Measurements from ENCODE around the gene ST3GAL3.

DNA sequence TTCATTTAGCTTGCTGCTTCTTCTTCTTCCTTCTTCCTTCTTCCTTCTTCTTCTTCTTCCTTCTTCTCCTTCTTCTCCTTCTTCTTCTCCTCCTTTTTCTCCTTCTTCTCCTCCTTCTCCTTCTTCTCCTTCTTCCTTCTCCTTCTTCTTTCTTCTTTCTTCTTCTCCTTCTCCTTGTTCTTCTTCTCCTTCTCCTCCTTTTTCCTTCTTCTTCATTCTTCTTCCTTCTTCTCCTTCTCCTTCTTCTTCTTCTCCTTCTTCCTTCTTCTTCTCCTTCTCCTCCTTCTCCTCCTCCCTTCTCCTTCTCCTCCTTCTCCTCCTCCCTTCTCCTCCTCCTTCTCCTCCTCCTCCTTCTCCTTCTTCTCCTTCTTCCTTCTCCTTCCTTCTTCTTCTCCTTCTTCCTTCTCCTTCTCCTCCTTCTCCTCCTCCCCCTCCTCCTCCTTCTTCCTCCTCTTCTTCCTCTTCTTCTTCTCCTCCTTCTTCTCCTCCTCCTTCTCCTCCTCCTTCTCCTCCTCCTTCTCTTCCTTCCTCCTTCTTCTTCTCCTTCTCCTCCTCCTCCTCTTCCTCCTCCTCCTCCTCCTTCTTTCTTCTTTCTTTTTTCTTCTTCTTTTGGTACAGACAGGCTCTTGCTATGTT is 110.1 kb downstream of the ST3GAL3 start:
- TF ChIP-seq, protein P1, sequence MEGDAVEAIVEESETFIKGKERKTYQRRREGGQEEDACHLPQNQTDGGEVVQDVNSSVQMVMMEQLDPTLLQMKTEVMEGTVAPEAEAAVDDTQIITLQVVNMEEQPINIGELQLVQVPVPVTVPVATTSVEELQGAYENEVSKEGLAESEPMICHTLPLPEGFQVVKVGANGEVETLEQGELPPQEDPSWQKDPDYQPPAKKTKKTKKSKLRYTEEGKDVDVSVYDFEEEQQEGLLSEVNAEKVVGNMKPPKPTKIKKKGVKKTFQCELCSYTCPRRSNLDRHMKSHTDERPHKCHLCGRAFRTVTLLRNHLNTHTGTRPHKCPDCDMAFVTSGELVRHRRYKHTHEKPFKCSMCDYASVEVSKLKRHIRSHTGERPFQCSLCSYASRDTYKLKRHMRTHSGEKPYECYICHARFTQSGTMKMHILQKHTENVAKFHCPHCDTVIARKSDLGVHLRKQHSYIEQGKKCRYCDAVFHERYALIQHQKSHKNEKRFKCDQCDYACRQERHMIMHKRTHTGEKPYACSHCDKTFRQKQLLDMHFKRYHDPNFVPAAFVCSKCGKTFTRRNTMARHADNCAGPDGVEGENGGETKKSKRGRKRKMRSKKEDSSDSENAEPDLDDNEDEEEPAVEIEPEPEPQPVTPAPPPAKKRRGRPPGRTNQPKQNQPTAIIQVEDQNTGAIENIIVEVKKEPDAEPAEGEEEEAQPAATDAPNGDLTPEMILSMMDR (IDR thresholded peaks at IDR 0.05) = no peak
- TF ChIP-seq POLR2AphosphoS5 (IDR thresholded peaks at IDR 0.05) (no peak), POLR2A (IDR thresholded peaks at IDR 0.05) (no peak)

Measured in prostate gland (tissue), 2 donors.